ENCODE data around the gene AFF3. TPM values are rescaled to one million over a fixed set of nuclear protein-coding genes. Genes with fewer than 3 reads are reported as not detected.

Gene AFF3
- total and polyA plus RNA-seq, 2 of the 8 experiments (the other 6 are each of a cell fraction or from before 2014, with no cell fraction given): 0.27 to 3.0 TPM

DNA sequence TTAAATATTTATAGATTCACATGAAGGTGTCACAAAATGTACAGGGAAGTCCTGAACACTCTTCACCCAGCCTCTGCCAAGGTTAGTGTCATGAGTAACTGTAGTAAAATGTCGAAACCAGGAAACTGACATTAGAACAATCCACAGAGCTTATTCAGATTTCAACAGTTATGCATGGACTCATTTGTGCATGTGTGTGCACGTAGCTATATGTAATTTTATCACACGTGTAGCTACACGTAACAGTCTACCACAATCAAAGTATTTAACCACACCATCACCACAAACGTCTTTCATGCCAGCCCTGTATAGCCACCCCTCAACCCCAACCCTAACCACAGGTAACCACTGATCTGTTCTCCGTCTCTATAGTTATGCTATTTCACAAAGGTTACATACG is 440.9 kb downstream of the AFF3 start:
- Histone ChIP-seq H2AK5ac (ENCODE audit: low read depth, low read length) (no peak overlapping the region), H4K20me1 (replicated peaks in 1 of 2; ENCODE audit: control insufficient read depth in 1 of 2, insufficient read depth in 2 of 2, low read length in 2 of 2) (no peaks in the 10 kb centered on the region), H3K23ac (ENCODE audit: insufficient read length) (no peak overlapping the region), H3K79me1 (ENCODE audit: low read depth, low read length) (no peaks in the 10 kb centered on the region), H2BK12ac (ENCODE audit: low read depth, low read length) (no peak overlapping the region), H3K4ac (replicated peaks; ENCODE audit: insufficient read length, low read depth, low read length) (no peak overlapping the region), H3K79me2 (ENCODE audit: control insufficient read depth in 1 of 2, insufficient read depth in 2 of 2, low read length in 2 of 2) (no peaks in the 10 kb centered on the region), H4K5ac (ENCODE audit: insufficient read length, low read depth, low read length) (no peak overlapping the region), H3K4me2 (ENCODE audit: insufficient read depth in 1 of 2, low read depth in 2 of 2, low read length in 2 of 2) (no peak overlapping the region), H3K27ac (ENCODE audit: low read depth, low read length) (no peak overlapping the region), H3K27me3 (replicated peaks in 1 of 4; ENCODE audit: control insufficient read depth in 3 of 4, extremely low read depth in 1 of 4, insufficient read depth in 3 of 4, low read length in 3 of 4) (no peaks in the 10 kb centered on the region), H3K9me3 (ENCODE audit: insufficient read depth in 2 of 2, low read depth in 1 of 2, low read length in 1 of 2) (no peaks in the 10 kb centered on the region), H3K14ac (ENCODE audit: insufficient read length) (no peak overlapping the region), H2BK120ac (replicated peaks; ENCODE audit: low read depth, low read length) (no peak overlapping the region), H3K23me2 (ENCODE audit: low read depth, low read length) (no peaks in the 10 kb centered on the region), H2BK5ac (ENCODE audit: low read depth, low read length) (no peak overlapping the region), H3K4me1 (replicated peaks in 1 of 4; ENCODE audit: control insufficient read depth in 3 of 4, insufficient read depth in 4 of 4, low read length in 3 of 4) (no peaks in the 10 kb centered on the region), H4K91ac (replicated peaks; ENCODE audit: insufficient read length, low read length) (no peak overlapping the region), H3K18ac (ENCODE audit: extremely low read depth, low read length) (no peak overlapping the region), H2BK15ac (ENCODE audit: low read length) (no peak overlapping the region), H2AFZ (ENCODE audit: low read length) (no peak overlapping the region), H3K4me3 (ENCODE audit: extremely low read depth in 1 of 4, insufficient read depth in 2 of 4, low read depth in 3 of 4, low read length in 4 of 4) (no peak overlapping the region), H3K56ac (replicated peaks; ENCODE audit: insufficient read length, low read depth, low read length) (no peak overlapping the region), H4K8ac (ENCODE audit: extremely low read depth, insufficient read depth, low read length) (no peak overlapping the region), H3K36me3 (ENCODE audit: control insufficient read depth in 2 of 4, insufficient read depth in 4 of 4, low read length in 3 of 4) (no peaks in the 10 kb centered on the region), H3K9ac (replicated peaks in 1 of 4; ENCODE audit: extremely low read depth in 1 of 4, low read depth in 3 of 4, low read length in 3 of 4) (no peak overlapping the region), H2BK20ac (ENCODE audit: low read length) (no peak overlapping the region)
- ChIA-PET POLR2A (ENCODE audit: partially characterized antibody) (no interaction called here), CTCF (ENCODE audit: partially characterized antibody) (interaction anchor here (1.0 to 1.5 kb wide), 2 partner anchors 8 to 143 kb away, joined by 3 read pairs; no protein-coding TSS in a partner anchor)
- FAIRE-seq (no peak), DNase-seq (ENCODE audit: low read depth in 1 of 2, low spot score in 2 of 2) (peak in 1 of 2 experiments; percentile 1)
- TF ChIP-seq PHF8 (conservative IDR thresholded peaks at IDR 0.05; ENCODE audit: low read depth, low read length) (no peak), RXRA (IDR thresholded peaks at IDR 0.05; ENCODE audit: insufficient read depth, low read depth, low read length) (no peak), TAF1 (IDR thresholded peaks at IDR 0.05; ENCODE audit: low read depth, low read length) (no peak), SAP30 (IDR thresholded peaks at IDR 0.05; ENCODE audit: insufficient read depth, insufficient replicate concordance, low read length) (no peak), YY1 (IDR thresholded peaks at IDR 0.05; ENCODE audit: low read depth, low read length) (no peak)
- TF ChIP-seq, protein P1, sequence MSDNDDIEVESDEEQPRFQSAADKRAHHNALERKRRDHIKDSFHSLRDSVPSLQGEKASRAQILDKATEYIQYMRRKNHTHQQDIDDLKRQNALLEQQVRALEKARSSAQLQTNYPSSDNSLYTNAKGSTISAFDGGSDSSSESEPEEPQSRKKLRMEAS (IDR thresholded peaks at IDR 0.05): no peak
- WGBS, 2 experiments (ENCODE audit: extremely low coverage in 1 of 2, insufficient coverage in 1 of 2, insufficient read length in 1 of 2, insufficient replicate concordance in 2 of 2, low coverage in 1 of 2, low lambda C conversion rate in 2 of 2, missing lambda C conversion rate in 1 of 2): 87% methylated on average over 7 of the region's 7 CpGs; no CpG with 5 or more reads in 1 of the 2 experiments
